GDM1 (cell line): Measurements from ENCODE around the gene TMEM87B.

ENCODE experiments used
- DNase-seq: peaks from one replicate; lab custom pipeline; 2025; lab: John Stamatoyannopoulos, UW

Gene TMEM87B

GRCh38 chr2:112168422-112169124, 113.5 kb downstream of the TMEM87B start:
- no peak for DNase-seq
